Hepatocyte (in vitro differentiated cells): ENCODE results near the gene LITAF.

ENCODE experiments used
- CTCF ChIP-seq: fragments of 200-600 bp; sonication (generic); IDR thresholded peaks from 2 replicates; pipeline ENCODE4 v1.5.1; 2016; ENCODE audit warnings: antibody characterized with exemption, mild to moderate bottlenecking; ENCODE audit not compliant: poor library complexity
- EZH2 ChIP-seq: fragments of 200-600 bp; sonication (generic); IDR thresholded peaks from 2 replicates; pipeline ENCODE4 v1.6.1; 2016; ENCODE audit warnings: antibody characterized with exemption, mild to moderate bottlenecking, borderline replicate concordance

DNA sequence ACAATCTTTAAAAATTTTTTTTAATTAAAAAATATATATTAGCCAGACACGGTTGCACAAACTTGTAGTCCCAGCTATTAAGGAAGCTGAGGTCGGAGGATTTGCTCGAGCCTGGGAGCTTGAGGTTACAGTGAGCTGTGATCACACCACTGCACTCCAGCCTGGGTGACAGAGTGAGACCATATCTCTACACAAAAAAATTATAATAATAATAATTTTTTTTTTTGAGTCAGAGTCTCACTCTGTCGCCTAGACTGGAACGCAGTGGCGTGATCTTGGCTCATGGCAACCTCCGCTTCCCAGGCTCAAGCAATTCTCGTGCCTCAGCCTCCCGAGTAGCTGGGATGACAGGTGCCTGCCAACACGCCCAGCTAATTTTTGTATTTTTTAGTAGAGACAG, 23.8 kb downstream of the LITAF start:
- TF ChIP-seq CTCF (no peak), EZH2 (no peak)
